H1 (cell line): ENCODE results near the gene PSMD9. TPM values are rescaled to one million over a fixed set of nuclear protein-coding genes. Genes with fewer than 3 reads are reported as not detected.

Source experiments
- BRCA1 ChIP-seq: IDR thresholded peaks from 2 replicates; pipeline ENCODE4 v1.6.1; 2012; ENCODE audit warnings: low read depth, low read length, improper control_type of control experiment
- FOSL1 ChIP-seq: IDR thresholded peaks from 2 replicates; pipeline ENCODE4 v1.6.1; 2011; ENCODE audit warnings: mild to moderate bottlenecking, low read depth, low read length, moderate library complexity; ENCODE audit not compliant: insufficient read depth
- HDAC2 ChIP-seq, 2 experiments: fragments of 300-600 bp in 1 of 2; sonication (generic) in 1 of 2; IDR thresholded peaks; 2 replicates each; pipeline ENCODE4 v1.6.1; 2011 to 2012; ENCODE audit warnings: low read depth in 2 of 2, low read length in 2 of 2, mild to moderate bottlenecking in 2 of 2, moderate library complexity in 2 of 2, borderline replicate concordance in 1 of 2, inconsistent platforms in 1 of 2
- NRF1 ChIP-seq: IDR thresholded peaks from 2 replicates; pipeline ENCODE4 v1.6.1; 2011; ENCODE audit warnings: mild to moderate bottlenecking, low read depth, low read length, improper control_type of control experiment
- POLR2A ChIP-seq, 2 experiments: IDR thresholded peaks; 1 replicate in 1 of 2; 2 replicates in 1 of 2; pipeline ENCODE4 v1.6.1; 2011; ENCODE audit warnings: low read depth in 2 of 2, low read length in 2 of 2, mild to moderate bottlenecking in 2 of 2; ENCODE audit errors: control extremely low read depth in 1 of 2
- SIX5 ChIP-seq: IDR thresholded peaks from 2 replicates; pipeline ENCODE4 v1.6.1; 2011; ENCODE audit warnings: mild to moderate bottlenecking, low read depth, low read length
- polyA plus RNA-seq, 7 experiments: library from polyadenylated mRNA; depleted of rRNA in 3 of 7; stranded (reverse) in 5 of 7; unstranded in 2 of 7; fragments of >200 nt in 5 of 7; fragments of 200-250 nt in 2 of 7; gene quantifications; 1 replicate in 5 of 7; 2 replicates in 1 of 7; 4 replicates in 1 of 7; pipeline versions ENCODE4 v1.2.1 to v1.2.3, GENCODE V29; 2011 to 2013; ENCODE audit warnings: missing spikeins in 2 of 7, mixed read lengths in 2 of 7
- total RNA-seq: library from RNA; stranded (reverse); fragmentation: NEBNext Ultra II Directional; extraction: Animal tissue kit (Norgen Biotek cat#: 25700); gene quantifications from 2 replicates; pipeline ENCODE4 v1.2.1, GENCODE V29; 2021

Gene PSMD9
- total and polyA plus RNA-seq, 2 of the 8 experiments (the other 6 are each of a cell fraction or from before 2014, with no cell fraction given), result 28.8 to 36.1 TPM

- no peak for TF ChIP-seq FOSL1
- no peak for TF ChIP-seq BRCA1
- no peak for TF ChIP-seq POLR2A (IDR thresholded peaks at IDR 0.05; ENCODE audit: control extremely low read depth in 1 of 2, low read depth in 2 of 2, low read length in 2 of 2)
- no peak for TF ChIP-seq HDAC2 (IDR thresholded peaks at IDR 0.05; ENCODE audit: borderline replicate concordance in 1 of 2, low read depth in 2 of 2, low read length in 2 of 2)
- no peak for TF ChIP-seq NRF1
- no peak for TF ChIP-seq SIX5
Observed at GRCh38 chr12:121937654-121938053, 49.1 kb downstream of the PSMD9 start (continued).
